GM06990 (cell line): ENCODE results near the gene ABHD1.

Source experiments
- DNase-seq: peaks from one replicate; pipeline ENCODE4 v3.0.0-alpha.2; 2011; ENCODE audit not compliant: insufficient read length; ENCODE audit errors: extremely low read depth
- H3K27me3 ChIP-seq: replicated peaks from 2 replicates; pipeline ENCODE4 v1.6.0; 2011; ENCODE audit warnings: low read length; ENCODE audit not compliant: control insufficient read depth, insufficient read depth
- H3K36me3 ChIP-seq: 2 replicates; pipeline ENCODE4 v1.5.1; 2011; ENCODE audit warnings: low read length; ENCODE audit not compliant: control insufficient read depth, insufficient read depth
- H3K4me3 ChIP-seq: replicated peaks from 2 replicates; pipeline ENCODE4 v1.5.1; 2011; ENCODE audit warnings: low read depth, mild to moderate bottlenecking, control low read depth, low read length
- TF ChIP-seq, protein P1 (sequence below): IDR thresholded peaks from 2 replicates; pipeline ENCODE4 v1.5.1; 2011; ENCODE audit warnings: low read length, control low read depth, mild to moderate bottlenecking, inconsistent platforms; ENCODE audit not compliant: insufficient read depth, poor library complexity, severe bottlenecking

Gene ABHD1

DNA sequence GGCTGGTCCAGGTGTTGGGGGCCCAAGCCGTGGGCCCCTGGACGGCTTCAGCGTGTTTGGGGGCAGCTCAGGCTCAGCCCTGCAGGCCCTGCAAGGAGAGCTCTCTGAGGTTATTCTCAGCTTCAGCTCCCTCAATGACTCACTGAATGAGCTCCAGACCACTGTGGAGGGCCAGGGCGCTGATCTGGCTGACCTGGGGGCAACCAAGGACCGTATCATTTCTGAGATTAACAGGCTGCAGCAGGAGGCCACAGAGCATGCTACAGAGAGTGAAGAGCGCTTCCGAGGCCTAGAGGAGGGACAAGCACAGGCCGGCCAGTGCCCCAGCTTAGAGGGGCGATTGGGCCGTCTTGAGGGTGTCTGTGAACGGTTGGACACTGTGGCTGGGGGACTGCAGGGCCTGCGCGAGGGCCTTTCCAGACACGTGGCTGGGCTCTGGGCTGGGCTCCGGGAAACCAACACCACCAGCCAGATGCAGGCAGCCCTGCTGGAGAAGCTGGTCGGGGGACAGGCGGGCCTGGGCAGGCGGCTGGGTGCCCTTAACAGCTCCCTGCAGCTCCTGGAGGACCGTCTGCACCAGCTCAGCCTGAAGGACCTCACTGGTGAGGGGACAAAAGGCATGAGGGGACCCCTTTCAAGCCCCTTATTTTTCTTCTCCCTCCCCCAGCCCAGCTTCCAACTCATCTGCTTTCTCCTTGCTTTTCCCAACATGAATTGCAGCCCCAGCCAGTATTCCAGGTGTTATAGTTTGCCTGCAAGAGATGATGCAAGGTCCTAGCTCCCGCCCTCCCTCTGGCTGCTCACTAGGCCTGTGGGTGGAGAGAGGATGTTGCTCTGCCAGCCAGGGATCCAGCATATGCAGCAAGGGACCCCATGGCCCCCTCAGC is 40.0 kb upstream of the ABHD1 start:
- Histone ChIP-seq H3K27me3 (no peaks in the 10 kb centered on the region), H3K36me3 (no peaks in the 10 kb centered on the region), H3K4me3 (no peak overlapping the region)
- DNase-seq: no peak
- TF ChIP-seq, protein P1, sequence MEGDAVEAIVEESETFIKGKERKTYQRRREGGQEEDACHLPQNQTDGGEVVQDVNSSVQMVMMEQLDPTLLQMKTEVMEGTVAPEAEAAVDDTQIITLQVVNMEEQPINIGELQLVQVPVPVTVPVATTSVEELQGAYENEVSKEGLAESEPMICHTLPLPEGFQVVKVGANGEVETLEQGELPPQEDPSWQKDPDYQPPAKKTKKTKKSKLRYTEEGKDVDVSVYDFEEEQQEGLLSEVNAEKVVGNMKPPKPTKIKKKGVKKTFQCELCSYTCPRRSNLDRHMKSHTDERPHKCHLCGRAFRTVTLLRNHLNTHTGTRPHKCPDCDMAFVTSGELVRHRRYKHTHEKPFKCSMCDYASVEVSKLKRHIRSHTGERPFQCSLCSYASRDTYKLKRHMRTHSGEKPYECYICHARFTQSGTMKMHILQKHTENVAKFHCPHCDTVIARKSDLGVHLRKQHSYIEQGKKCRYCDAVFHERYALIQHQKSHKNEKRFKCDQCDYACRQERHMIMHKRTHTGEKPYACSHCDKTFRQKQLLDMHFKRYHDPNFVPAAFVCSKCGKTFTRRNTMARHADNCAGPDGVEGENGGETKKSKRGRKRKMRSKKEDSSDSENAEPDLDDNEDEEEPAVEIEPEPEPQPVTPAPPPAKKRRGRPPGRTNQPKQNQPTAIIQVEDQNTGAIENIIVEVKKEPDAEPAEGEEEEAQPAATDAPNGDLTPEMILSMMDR: no peak

GRCh38 chr2:27084297-27085061 is 39.1 kb upstream of the ABHD1 start:
- TF ChIP-seq, protein P1: no peak
- H3K36me3 ChIP-seq: no peaks in the 10 kb centered on the region
- H3K4me3 ChIP-seq: no peak overlapping the region
- H3K27me3 ChIP-seq: no peaks in the 10 kb centered on the region
- DNase-seq: no peak

- peak overlapping the region; percentile 68 for H3K4me3 ChIP-seq
- TF ChIP-seq, protein P1: no peak
- no peak for DNase-seq
- H3K27me3 ChIP-seq: no peaks in the 10 kb centered on the region
- H3K36me3 ChIP-seq: no peaks in the 10 kb centered on the region
These were observed 38.4 kb upstream of the ABHD1 start for GRCh38 chr2:27085062-27085672.

DNA sequence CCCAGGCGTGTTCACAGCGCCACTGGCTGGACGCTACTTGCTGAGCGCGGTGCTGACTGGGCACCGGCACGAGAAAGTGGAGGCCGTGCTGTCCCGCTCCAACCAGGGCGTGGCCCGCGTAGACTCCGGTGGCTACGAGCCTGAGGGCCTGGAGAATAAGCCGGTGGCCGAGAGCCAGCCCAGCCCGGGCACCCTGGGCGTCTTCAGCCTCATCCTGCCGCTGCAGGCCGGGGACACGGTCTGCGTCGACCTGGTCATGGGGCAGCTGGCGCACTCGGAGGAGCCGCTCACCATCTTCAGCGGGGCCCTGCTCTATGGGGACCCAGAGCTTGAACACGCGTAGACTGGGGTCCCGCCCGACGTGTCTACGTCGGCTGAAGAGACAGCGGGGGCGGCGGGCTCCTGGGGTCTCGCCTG is 37.9 kb upstream of the ABHD1 start:
- no peaks in the 10 kb centered on the region for H3K36me3 ChIP-seq
- peak; percentile 52 for DNase-seq
- TF ChIP-seq, protein P1: peak; percentile 38
- peak overlapping the region; percentile 68 for H3K4me3 ChIP-seq
- H3K27me3 ChIP-seq: no peaks in the 10 kb centered on the region

DNA sequence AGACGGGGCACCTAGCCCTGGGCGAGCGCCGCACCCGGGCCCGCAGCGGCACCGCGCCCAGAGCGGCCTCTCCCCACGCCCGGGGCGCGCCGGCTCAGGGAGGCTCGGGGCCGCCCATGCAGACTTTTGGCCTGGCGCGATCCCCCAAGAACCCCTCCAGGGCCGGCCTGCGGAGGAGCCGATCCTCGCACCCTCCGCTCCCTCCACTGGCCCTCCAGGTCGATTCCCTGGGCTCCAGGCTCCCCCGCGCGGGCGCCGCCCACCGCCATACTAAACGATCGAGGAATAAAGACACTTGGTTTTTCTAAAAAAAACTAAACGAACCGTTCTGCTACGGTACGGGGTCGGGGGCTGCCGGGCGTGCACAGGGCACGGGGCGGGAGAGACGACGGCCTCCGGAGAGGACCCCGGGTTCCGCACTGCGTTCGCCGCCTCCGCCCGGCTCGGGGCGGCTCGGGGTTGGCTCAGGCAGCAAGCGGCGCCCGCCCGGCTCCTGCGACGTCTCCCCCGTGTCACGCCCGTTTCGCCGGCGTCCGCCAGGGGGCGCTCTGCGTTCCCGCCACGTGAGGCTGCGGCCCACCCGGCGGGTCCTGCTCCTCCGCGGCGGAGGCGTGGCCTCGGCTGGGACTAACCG is 37.4 kb upstream of the ABHD1 start:
- TF ChIP-seq, protein P1: peak; percentile 42
- DNase-seq: peak; percentile 97
- peak overlapping the region; percentile 68 for H3K4me3 ChIP-seq
- H3K27me3 ChIP-seq: no peaks in the 10 kb centered on the region
- H3K36me3 ChIP-seq: no peaks in the 10 kb centered on the region
